ENCODE data around the gene PPIL6. TPM values are rescaled to one million over a fixed set of nuclear protein-coding genes. Genes with fewer than 3 reads are reported as not detected.

PPIL6 gene
- total RNA-seq, 1 experiment from 2014 or later, result 0.61 TPM

- TF ChIP-seq ZNF671 (CRISPR knock-in tag; IDR thresholded peaks at IDR 0.05) (no peak), NFYB (CRISPR knock-in tag; conservative IDR thresholded peaks at IDR 0.05; ENCODE audit: low read depth) (no peak), TEAD4 (CRISPR knock-in tag; IDR thresholded peaks at IDR 0.05) (no peak), ZBTB43 (CRISPR knock-in tag; IDR thresholded peaks at IDR 0.05) (no peak)
These were observed 94.4 kb downstream of the PPIL6 start (continued) for GRCh38 chr6:109345986-109346385.

DNA sequence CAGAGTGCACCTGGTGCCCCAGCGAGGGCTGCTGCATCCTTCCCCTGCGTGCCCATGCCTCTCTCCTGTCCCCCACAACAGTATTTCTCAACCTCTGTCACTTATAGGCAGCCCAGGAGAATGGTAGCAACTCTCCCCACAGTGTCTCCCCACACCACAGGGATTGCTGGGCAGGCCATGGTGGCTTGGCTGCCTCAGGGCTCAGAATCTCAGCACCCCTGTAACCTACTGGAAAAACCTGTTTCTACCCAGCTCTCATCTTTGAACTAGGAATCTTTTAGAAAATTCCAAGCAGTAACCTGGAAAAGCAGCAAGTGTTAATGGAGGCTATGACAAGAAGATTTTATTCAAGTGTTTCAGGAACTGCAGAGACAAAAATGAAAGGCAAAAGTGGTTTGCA lies 96.2 kb downstream of the PPIL6 start:
- ATAC-seq (peak; percentile 55), DNase-seq (ENCODE audit: low spot score) (no peak)
- Mint-ChIP-seq H3K4me1 (peaks cover 8% of the 10 kb centered on the region), H3K27ac (0 out of 2 replicates have a peak overlapping the region, but pooled peaks have one; percentile 16), H3K27me3 (ENCODE audit: low read depth) (no peaks in the 10 kb centered on the region), H3K9me3 (no peaks in the 10 kb centered on the region), H3K36me3 (no peaks in the 10 kb centered on the region), H3K4me3 (no peak overlapping the region)
- ChIA-PET CTCF (no interaction called here), POLR2A (no interaction called here)
- TF ChIP-seq ETV6 (CRISPR knock-in tag; IDR thresholded peaks at IDR 0.05) (no peak), ZBTB43 (CRISPR knock-in tag; IDR thresholded peaks at IDR 0.05) (no peak), TEAD4 (CRISPR knock-in tag; IDR thresholded peaks at IDR 0.05) (no peak), ZNF423 (CRISPR knock-in tag; IDR thresholded peaks at IDR 0.05) (no peak), NFYB (CRISPR knock-in tag; conservative IDR thresholded peaks at IDR 0.05; ENCODE audit: low read depth) (no peak), USF1 (CRISPR knock-in tag; IDR thresholded peaks at IDR 0.05) (no peak), USF2 (CRISPR knock-in tag; IDR thresholded peaks at IDR 0.05) (no peak), PREB (CRISPR knock-in tag; IDR thresholded peaks at IDR 0.05; ENCODE audit: borderline replicate concordance) (no peak), GRHL2 (CRISPR knock-in tag; IDR thresholded peaks at IDR 0.05; ENCODE audit: insufficient replicate concordance, severe bottlenecking) (no peak), SOX15 (CRISPR knock-in tag; IDR thresholded peaks at IDR 0.05) (no peak), AR (CRISPR knock-in tag; IDR thresholded peaks at IDR 0.05) (no peak), SMAD3 (CRISPR knock-in tag; IDR thresholded peaks at IDR 0.05; ENCODE audit: borderline replicate concordance) (no peak), NFATC4 (CRISPR knock-in tag; IDR thresholded peaks at IDR 0.05) (no peak), SP1 (CRISPR knock-in tag; conservative IDR thresholded peaks at IDR 0.05) (no peak), ZNF396 (CRISPR knock-in tag; IDR thresholded peaks at IDR 0.05; ENCODE audit: borderline replicate concordance) (no peak)

GRCh38 chr6:109343518-109343917 lies 96.9 kb downstream of the PPIL6 start:
- no peak for DNase-seq (ENCODE audit: low spot score)
- Mint-ChIP-seq H3K4me1 (peaks cover 8% of the 10 kb centered on the region), H3K36me3 (no peaks in the 10 kb centered on the region), H3K4me3 (no peak overlapping the region), H3K27ac (no peak overlapping the region), H3K9me3 (no peaks in the 10 kb centered on the region), H3K27me3 (ENCODE audit: low read depth) (no peaks in the 10 kb centered on the region)
- POLR2A ChIA-PET, result no interaction called here
- no peak for TF ChIP-seq SMAD3 (CRISPR knock-in tag; IDR thresholded peaks at IDR 0.05; ENCODE audit: borderline replicate concordance)
- no peak for TF ChIP-seq FOXK1 (CRISPR knock-in tag; IDR thresholded peaks at IDR 0.05)
- TF ChIP-seq RELA (CRISPR knock-in tag; IDR thresholded peaks at IDR 0.05; ENCODE audit: borderline replicate concordance), result no peak
- no peak for TF ChIP-seq ELF4 (CRISPR knock-in tag; IDR thresholded peaks at IDR 0.05; ENCODE audit: low read depth)
- no peak for TF ChIP-seq NFYB (CRISPR knock-in tag; conservative IDR thresholded peaks at IDR 0.05; ENCODE audit: low read depth)
- TF ChIP-seq, protein P1, sequence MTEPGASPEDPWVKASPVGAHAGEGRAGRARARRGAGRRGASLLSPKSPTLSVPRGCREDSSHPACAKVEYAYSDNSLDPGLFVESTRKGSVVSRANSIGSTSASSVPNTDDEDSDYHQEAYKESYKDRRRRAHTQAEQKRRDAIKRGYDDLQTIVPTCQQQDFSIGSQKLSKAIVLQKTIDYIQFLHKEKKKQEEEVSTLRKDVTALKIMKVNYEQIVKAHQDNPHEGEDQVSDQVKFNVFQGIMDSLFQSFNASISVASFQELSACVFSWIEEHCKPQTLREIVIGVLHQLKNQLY (CRISPR knock-in tag; IDR thresholded peaks at IDR 0.05), result no peak
- no peak for ATAC-seq
- CTCF ChIA-PET, result no interaction called here
